WTC11 (cell line): ENCODE results near the gene PRKCQ. TPM values are rescaled to one million over a fixed set of nuclear protein-coding genes. Genes with fewer than 3 reads are reported as not detected.

Experiments
- ATAC-seq: fragments of 200-7000 bp; cut with Tn5 transposase; 2 replicates; pipeline ENCODE4 v1.10.0; 2021; ENCODE audit warnings: mild to moderate bottlenecking, moderate library complexity
- CTCF ChIA-PET: fragments of 300-600 bp; sonication (Branson Sonifier 250); formaldehyde crosslinking; loops from one replicate; lab custom pipeline; 2021; ENCODE audit warnings: antibody characterized with exemption; lab: Charles Lee
- POLR2A ChIA-PET: fragments of 350-600 bp; sonication (Branson Sonifier 250); formaldehyde crosslinking; loops from one replicate; lab custom pipeline; 2021; ENCODE audit warnings: antibody characterized with exemption; lab: Charles Lee
- DNase-seq: peaks from one replicate; pipeline ENCODE4 v3.0.0; 2021; ENCODE audit warnings: low spot score
- H3K27ac Mint-ChIP-seq: 2 replicates; pipeline ENCODE4 v1.8.0; 2021; ENCODE audit warnings: mixed read lengths
- H3K27me3 Mint-ChIP-seq: 2 replicates; pipeline ENCODE4 v1.8.0; 2021; ENCODE audit warnings: low read depth, mild to moderate bottlenecking, moderate library complexity, mixed read lengths
- H3K36me3 Mint-ChIP-seq: 2 replicates; pipeline ENCODE4 v1.8.0; 2021; ENCODE audit warnings: mixed read lengths
- H3K4me1 Mint-ChIP-seq: 2 replicates; pipeline ENCODE4 v1.8.0; 2022; ENCODE audit warnings: mixed read lengths
- H3K4me3 Mint-ChIP-seq: 2 replicates; pipeline ENCODE4 v1.8.0; 2021; ENCODE audit warnings: mild to moderate bottlenecking, moderate library complexity, mixed read lengths
- H3K9me3 Mint-ChIP-seq: 2 replicates; pipeline ENCODE4 v1.8.0; 2021; ENCODE audit warnings: mixed read lengths
- ARID4B ChIP-seq: sonication (generic); formaldehyde crosslinking; IDR thresholded peaks from 2 replicates; pipeline ENCODE4 v1.8.0; 2023; ENCODE audit warnings: missing genetic modification reagents, mild to moderate bottlenecking, borderline replicate concordance
- ATF1 ChIP-seq: sonication (generic); formaldehyde crosslinking; IDR thresholded peaks from 2 replicates; pipeline ENCODE4 v1.8.1; 2023; ENCODE audit warnings: mild to moderate bottlenecking, moderate library complexity, missing genetic modification reagents
- ERG ChIP-seq: fragments of 250-450 bp; sonication (Bioruptor Pico); IDR thresholded peaks from 2 replicates; pipeline ENCODE4 v1.8.0; 2021; ENCODE audit warnings: mild to moderate bottlenecking
- ETV6 ChIP-seq: sonication (generic); formaldehyde crosslinking; IDR thresholded peaks from 2 replicates; pipeline ENCODE4 v1.8.1; 2022; ENCODE audit warnings: mild to moderate bottlenecking, missing genetic modification reagents
- IRF2 ChIP-seq: sonication (generic); formaldehyde crosslinking; IDR thresholded peaks from 2 replicates; pipeline ENCODE4 v1.8.0; 2022; ENCODE audit warnings: low read depth, missing genetic modification reagents, borderline replicate concordance
- JAZF1 ChIP-seq: fragments of 250-450 bp; sonication (Bioruptor Pico); IDR thresholded peaks from 2 replicates; pipeline ENCODE4 v1.9.0; 2021; ENCODE audit warnings: moderate library complexity, mild to moderate bottlenecking, inconsistent platforms
- MYBL2 ChIP-seq: sonication (generic); formaldehyde crosslinking; IDR thresholded peaks from 2 replicates; pipeline ENCODE4 v1.8.1; 2023; ENCODE audit warnings: mild to moderate bottlenecking, moderate library complexity, missing genetic modification reagents
- NFATC4 ChIP-seq: fragments of 250-450 bp; sonication (Bioruptor Pico); IDR thresholded peaks from 2 replicates; pipeline ENCODE4 v1.9.0; 2021; ENCODE audit warnings: mild to moderate bottlenecking
- NFE2L1 ChIP-seq: sonication (generic); formaldehyde crosslinking; IDR thresholded peaks from 2 replicates; pipeline ENCODE4 v1.8.1; 2023; ENCODE audit warnings: missing genetic modification reagents
- NFYB ChIP-seq: sonication (generic); formaldehyde crosslinking; conservative IDR thresholded peaks from 2 replicates; pipeline ENCODE4 v1.8.0; 2022; ENCODE audit warnings: low read depth, missing genetic modification reagents
- NR1H2 ChIP-seq: sonication (generic); formaldehyde crosslinking; IDR thresholded peaks from 2 replicates; pipeline ENCODE4 v1.9.0; 2021; ENCODE audit warnings: mild to moderate bottlenecking, moderate library complexity, missing genetic modification reagents
- NR2C2 ChIP-seq: sonication (generic); formaldehyde crosslinking; IDR thresholded peaks from 2 replicates; pipeline ENCODE4 v1.8.0; 2022; ENCODE audit warnings: mild to moderate bottlenecking, missing genetic modification reagents
- STAT6 ChIP-seq: sonication (generic); formaldehyde crosslinking; conservative IDR thresholded peaks from 2 replicates; pipeline ENCODE4 v1.8.1; 2023; ENCODE audit warnings: mild to moderate bottlenecking, low read depth, missing genetic modification reagents, moderate library complexity
- TEAD4 ChIP-seq: sonication (generic); formaldehyde crosslinking; IDR thresholded peaks from 2 replicates; pipeline ENCODE4 v1.8.0; 2022; ENCODE audit warnings: mild to moderate bottlenecking, missing genetic modification reagents
- TP53 ChIP-seq: sonication (generic); formaldehyde crosslinking; IDR thresholded peaks from 2 replicates; pipeline ENCODE4 v1.8.1; 2023; ENCODE audit warnings: mild to moderate bottlenecking, missing genetic modification reagents
- ZNF121 ChIP-seq: sonication (generic); formaldehyde crosslinking; IDR thresholded peaks from 2 replicates; pipeline ENCODE4 v1.8.0; 2023; ENCODE audit warnings: missing genetic modification reagents
- ZNF219 ChIP-seq: sonication (generic); formaldehyde crosslinking; IDR thresholded peaks from 2 replicates; pipeline ENCODE4 v1.8.0; 2023; ENCODE audit warnings: missing genetic modification reagents, mild to moderate bottlenecking, borderline replicate concordance
- ZNF671 ChIP-seq: fragments of 250-450 bp; sonication (Bioruptor Pico); IDR thresholded peaks from 2 replicates; pipeline ENCODE4 v1.8.0; 2021; ENCODE audit warnings: mild to moderate bottlenecking
- total RNA-seq: library from RNA; stranded (reverse); gene quantifications from 3 replicates; pipeline ENCODE4 v1.2.3, GENCODE V29; 2021
- TF ChIP-seq, protein P1 (sequence below): sonication (generic); formaldehyde crosslinking; conservative IDR thresholded peaks from 2 replicates; pipeline ENCODE4 v1.8.1; 2022; ENCODE audit warnings: mild to moderate bottlenecking, missing genetic modification reagents
- TF ChIP-seq, protein P2 (sequence below): sonication (generic); formaldehyde crosslinking; IDR thresholded peaks from 2 replicates; pipeline ENCODE4 v1.8.1; 2023; ENCODE audit warnings: mild to moderate bottlenecking, missing genetic modification reagents, borderline replicate concordance
- TF ChIP-seq, protein P3 (sequence below): sonication (generic); formaldehyde crosslinking; IDR thresholded peaks from 2 replicates; pipeline ENCODE4 v1.8.0; 2023; ENCODE audit warnings: mild to moderate bottlenecking, missing genetic modification reagents

Gene PRKCQ
- total RNA-seq, 1 experiment from 2014 or later, result 8.7 TPM

GRCh38 chr10:6418613-6419216 is 161.4 kb downstream of the PRKCQ start:
- Mint-ChIP-seq H3K27me3 (no peaks in the 10 kb centered on the region), H3K27ac (no peak overlapping the region), H3K4me3 (no peak overlapping the region), H3K4me1 (peaks cover 4% of the 10 kb centered on the region), H3K9me3 (peaks cover 10% of the 10 kb centered on the region), H3K36me3 (no peaks in the 10 kb centered on the region)
- no peak for TF ChIP-seq NR1H2 (CRISPR knock-in tag)
- no peak for TF ChIP-seq TEAD4 (CRISPR knock-in tag)
- no peak for TF ChIP-seq STAT6 (CRISPR knock-in tag)
- TF ChIP-seq, protein P1, sequence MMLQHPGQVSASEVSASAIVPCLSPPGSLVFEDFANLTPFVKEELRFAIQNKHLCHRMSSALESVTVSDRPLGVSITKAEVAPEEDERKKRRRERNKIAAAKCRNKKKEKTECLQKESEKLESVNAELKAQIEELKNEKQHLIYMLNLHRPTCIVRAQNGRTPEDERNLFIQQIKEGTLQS (CRISPR knock-in tag), result no peak
- no peak for TF ChIP-seq NFATC4
- no peak for TF ChIP-seq IRF2 (CRISPR knock-in tag)
- no peak for TF ChIP-seq ZNF219 (CRISPR knock-in tag)
- no peak for TF ChIP-seq MYBL2 (CRISPR knock-in tag)
- TF ChIP-seq ERG, result no peak
- no peak for TF ChIP-seq ZNF671 (CRISPR knock-in tag)
- DNase-seq, result no peak
- ChIA-PET CTCF (interaction anchor here (0.9 to 2.1 kb wide), 5 partner anchors 10 to 249 kb away, joined by 4 to 12 read pairs (median 7); no protein-coding TSS in a partner anchor), POLR2A (no interaction called here)
- ATAC-seq, result no peak

GRCh38 chr10:6418167-6418566 is 161.9 kb downstream of the PRKCQ start:
- DNase-seq, result no peak
- Mint-ChIP-seq H3K4me3 (no peak overlapping the region), H3K27me3 (no peaks in the 10 kb centered on the region), H3K36me3 (no peaks in the 10 kb centered on the region), H3K4me1 (peaks cover 4% of the 10 kb centered on the region), H3K9me3 (peaks cover 10% of the 10 kb centered on the region), H3K27ac (no peak overlapping the region)
- ATAC-seq, result peak; percentile 71
- ChIA-PET POLR2A (no interaction called here), CTCF (interaction anchor here (0.9 to 2.1 kb wide), 5 partner anchors 9 to 250 kb away, joined by 4 to 12 read pairs (median 7); no protein-coding TSS in a partner anchor)
- TF ChIP-seq JAZF1 (no peak), ZNF121 (no peak), ARID4B (CRISPR knock-in tag) (no peak), NFYB (CRISPR knock-in tag) (no peak), NR2C2 (no peak), ETV6 (CRISPR knock-in tag) (no peak), TP53 (CRISPR knock-in tag) (no peak), ATF1 (CRISPR knock-in tag) (no peak), NFE2L1 (no peak)
- TF ChIP-seq, protein P2, sequence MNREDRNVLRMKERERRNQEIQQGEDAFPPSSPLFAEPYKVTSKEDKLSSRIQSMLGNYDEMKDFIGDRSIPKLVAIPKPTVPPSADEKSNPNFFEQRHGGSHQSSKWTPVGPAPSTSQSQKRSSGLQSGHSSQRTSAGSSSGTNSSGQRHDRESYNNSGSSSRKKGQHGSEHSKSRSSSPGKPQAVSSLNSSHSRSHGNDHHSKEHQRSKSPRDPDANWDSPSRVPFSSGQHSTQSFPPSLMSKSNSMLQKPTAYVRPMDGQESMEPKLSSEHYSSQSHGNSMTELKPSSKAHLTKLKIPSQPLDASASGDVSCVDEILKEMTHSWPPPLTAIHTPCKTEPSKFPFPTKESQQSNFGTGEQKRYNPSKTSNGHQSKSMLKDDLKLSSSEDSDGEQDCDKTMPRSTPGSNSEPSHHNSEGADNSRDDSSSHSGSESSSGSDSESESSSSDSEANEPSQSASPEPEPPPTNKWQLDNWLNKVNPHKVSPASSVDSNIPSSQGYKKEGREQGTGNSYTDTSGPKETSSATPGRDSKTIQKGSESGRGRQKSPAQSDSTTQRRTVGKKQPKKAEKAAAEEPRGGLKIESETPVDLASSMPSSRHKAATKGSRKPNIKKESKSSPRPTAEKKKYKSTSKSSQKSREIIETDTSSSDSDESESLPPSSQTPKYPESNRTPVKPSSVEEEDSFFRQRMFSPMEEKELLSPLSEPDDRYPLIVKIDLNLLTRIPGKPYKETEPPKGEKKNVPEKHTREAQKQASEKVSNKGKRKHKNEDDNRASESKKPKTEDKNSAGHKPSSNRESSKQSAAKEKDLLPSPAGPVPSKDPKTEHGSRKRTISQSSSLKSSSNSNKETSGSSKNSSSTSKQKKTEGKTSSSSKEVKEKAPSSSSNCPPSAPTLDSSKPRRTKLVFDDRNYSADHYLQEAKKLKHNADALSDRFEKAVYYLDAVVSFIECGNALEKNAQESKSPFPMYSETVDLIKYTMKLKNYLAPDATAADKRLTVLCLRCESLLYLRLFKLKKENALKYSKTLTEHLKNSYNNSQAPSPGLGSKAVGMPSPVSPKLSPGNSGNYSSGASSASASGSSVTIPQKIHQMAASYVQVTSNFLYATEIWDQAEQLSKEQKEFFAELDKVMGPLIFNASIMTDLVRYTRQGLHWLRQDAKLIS (CRISPR knock-in tag), result no peak
- TF ChIP-seq, protein P3, sequence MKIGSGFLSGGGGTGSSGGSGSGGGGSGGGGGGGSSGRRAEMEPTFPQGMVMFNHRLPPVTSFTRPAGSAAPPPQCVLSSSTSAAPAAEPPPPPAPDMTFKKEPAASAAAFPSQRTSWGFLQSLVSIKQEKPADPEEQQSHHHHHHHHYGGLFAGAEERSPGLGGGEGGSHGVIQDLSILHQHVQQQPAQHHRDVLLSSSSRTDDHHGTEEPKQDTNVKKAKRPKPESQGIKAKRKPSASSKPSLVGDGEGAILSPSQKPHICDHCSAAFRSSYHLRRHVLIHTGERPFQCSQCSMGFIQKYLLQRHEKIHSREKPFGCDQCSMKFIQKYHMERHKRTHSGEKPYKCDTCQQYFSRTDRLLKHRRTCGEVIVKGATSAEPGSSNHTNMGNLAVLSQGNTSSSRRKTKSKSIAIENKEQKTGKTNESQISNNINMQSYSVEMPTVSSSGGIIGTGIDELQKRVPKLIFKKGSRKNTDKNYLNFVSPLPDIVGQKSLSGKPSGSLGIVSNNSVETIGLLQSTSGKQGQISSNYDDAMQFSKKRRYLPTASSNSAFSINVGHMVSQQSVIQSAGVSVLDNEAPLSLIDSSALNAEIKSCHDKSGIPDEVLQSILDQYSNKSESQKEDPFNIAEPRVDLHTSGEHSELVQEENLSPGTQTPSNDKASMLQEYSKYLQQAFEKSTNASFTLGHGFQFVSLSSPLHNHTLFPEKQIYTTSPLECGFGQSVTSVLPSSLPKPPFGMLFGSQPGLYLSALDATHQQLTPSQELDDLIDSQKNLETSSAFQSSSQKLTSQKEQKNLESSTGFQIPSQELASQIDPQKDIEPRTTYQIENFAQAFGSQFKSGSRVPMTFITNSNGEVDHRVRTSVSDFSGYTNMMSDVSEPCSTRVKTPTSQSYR (CRISPR knock-in tag), result no peak
